ENCODE results near the gene PPFIBP2.

DNA sequence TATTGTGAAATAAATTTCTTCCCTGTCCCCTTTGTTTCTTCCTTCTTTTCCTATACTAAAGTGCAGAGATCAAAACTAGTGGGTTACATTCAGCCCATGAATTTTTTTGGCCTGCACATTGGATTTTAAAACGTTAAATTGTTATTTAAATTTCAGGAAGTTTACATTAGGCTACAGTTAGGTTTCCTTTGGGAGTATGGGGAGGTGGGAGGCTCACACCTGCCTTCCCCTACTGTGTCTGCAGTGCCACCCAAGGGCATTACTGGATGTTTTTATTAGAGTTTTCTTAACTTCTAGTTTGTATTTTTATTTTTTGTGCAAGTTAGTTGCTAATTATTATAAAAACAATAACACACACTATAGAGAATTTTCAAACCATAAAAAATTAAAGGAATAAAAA, 107.8 kb downstream of the PPFIBP2 start:
- no peak for TF ChIP-seq CTCF (CRISPR knock-in tag; IDR thresholded peaks at IDR 0.05)
- TF ChIP-seq AFF4 (CRISPR knock-in tag; IDR thresholded peaks at IDR 0.05) = no peak
- TF ChIP-seq SIN3A (IDR thresholded peaks at IDR 0.05; ENCODE audit: borderline replicate concordance, low read depth, low read length) = no peak
- TF ChIP-seq, protein P1, sequence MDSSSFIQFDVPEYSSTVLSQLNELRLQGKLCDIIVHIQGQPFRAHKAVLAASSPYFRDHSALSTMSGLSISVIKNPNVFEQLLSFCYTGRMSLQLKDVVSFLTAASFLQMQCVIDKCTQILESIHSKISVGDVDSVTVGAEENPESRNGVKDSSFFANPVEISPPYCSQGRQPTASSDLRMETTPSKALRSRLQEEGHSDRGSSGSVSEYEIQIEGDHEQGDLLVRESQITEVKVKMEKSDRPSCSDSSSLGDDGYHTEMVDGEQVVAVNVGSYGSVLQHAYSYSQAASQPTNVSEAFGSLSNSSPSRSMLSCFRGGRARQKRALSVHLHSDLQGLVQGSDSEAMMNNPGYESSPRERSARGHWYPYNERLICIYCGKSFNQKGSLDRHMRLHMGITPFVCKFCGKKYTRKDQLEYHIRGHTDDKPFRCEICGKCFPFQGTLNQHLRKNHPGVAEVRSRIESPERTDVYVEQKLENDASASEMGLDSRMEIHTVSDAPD (CRISPR knock-in tag; IDR thresholded peaks at IDR 0.05) = no peak
- TF ChIP-seq EZH2 (conservative IDR thresholded peaks at IDR 0.05; ENCODE audit: low read depth, low read length) = no peak
- TF ChIP-seq, protein P2, sequence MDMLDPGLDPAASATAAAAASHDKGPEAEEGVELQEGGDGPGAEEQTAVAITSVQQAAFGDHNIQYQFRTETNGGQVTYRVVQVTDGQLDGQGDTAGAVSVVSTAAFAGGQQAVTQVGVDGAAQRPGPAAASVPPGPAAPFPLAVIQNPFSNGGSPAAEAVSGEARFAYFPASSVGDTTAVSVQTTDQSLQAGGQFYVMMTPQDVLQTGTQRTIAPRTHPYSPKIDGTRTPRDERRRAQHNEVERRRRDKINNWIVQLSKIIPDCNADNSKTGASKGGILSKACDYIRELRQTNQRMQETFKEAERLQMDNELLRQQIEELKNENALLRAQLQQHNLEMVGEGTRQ (IDR thresholded peaks at IDR 0.05; ENCODE audit: low read depth, low read length) = no peak
- TF ChIP-seq, protein P2 (CRISPR knock-in tag; IDR thresholded peaks at IDR 0.05; ENCODE audit: borderline replicate concordance) = no peak
- no peak for TF ChIP-seq KLF12 (CRISPR knock-in tag; IDR thresholded peaks at IDR 0.05; ENCODE audit: borderline replicate concordance)
- TF ChIP-seq RFXANK (CRISPR knock-in tag; IDR thresholded peaks at IDR 0.05) = no peak
- TF ChIP-seq ZNF124 (CRISPR knock-in tag; IDR thresholded peaks at IDR 0.05) = no peak
- TF ChIP-seq, protein P3, sequence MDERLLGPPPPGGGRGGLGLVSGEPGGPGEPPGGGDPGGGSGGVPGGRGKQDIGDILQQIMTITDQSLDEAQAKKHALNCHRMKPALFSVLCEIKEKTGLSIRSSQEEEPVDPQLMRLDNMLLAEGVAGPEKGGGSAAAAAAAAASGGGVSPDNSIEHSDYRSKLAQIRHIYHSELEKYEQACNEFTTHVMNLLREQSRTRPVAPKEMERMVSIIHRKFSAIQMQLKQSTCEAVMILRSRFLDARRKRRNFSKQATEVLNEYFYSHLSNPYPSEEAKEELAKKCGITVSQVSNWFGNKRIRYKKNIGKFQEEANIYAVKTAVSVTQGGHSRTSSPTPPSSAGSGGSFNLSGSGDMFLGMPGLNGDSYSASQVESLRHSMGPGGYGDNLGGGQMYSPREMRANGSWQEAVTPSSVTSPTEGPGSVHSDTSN (CRISPR knock-in tag; IDR thresholded peaks at IDR 0.05) = no peak
- no peak for TF ChIP-seq HES4 (CRISPR knock-in tag; IDR thresholded peaks at IDR 0.05; ENCODE audit: borderline replicate concordance)
